GM21367 (cell line): ENCODE data around the gene CYP19A1.

Source experiments
- ATAC-seq: cut with Tn5 transposase; IDR thresholded peaks from one replicate; pipeline ENCODE4 v1.9.1; 2021; ENCODE audit not compliant: unreplicated experiment

CYP19A1 gene

DNA sequence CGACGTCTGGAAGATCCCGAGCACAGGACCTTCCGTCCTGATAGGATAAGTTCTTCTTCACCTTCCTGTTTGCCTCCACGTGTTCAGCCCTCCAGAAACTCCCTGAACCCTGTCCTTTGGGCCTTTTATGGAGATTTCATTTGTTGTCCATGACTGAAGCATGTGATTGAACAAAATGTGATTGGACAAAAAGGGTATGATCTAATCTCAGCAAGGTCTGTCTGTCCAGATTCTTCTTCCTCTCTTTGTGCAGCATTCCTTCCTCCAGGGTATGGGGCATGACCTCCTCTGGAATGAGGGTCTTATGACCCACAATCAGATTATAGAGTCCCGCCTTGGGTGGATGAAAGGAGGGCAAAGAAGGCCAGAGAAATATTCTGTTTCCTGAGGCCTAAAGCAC is at the start of gene CYP19A1:
CYP19A1 (minus strand) TSS at position 101 of the 400 bp plus-strand sequence. CDS start 95,684 bp downstream, outside the sequence.
- ATAC-seq, result no peak

DNA sequence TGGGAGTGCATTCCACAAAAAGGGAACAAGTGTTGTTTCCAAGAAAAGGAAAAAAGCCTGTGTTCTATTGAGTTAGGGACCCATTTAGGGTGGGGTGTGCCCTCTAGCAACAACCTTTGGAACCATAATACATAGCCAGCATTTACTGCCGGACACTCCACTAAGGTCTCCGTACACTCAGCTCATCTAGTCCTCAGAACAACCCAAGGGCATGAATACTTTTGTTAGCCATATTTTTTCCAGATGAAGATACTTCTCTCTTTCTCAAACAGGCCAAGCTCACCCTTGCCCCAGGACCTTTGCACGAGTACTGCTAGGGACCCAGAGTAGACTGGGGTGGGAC is 49.3 kb upstream of the CYP19A1 start:
- no peak for ATAC-seq

DNA sequence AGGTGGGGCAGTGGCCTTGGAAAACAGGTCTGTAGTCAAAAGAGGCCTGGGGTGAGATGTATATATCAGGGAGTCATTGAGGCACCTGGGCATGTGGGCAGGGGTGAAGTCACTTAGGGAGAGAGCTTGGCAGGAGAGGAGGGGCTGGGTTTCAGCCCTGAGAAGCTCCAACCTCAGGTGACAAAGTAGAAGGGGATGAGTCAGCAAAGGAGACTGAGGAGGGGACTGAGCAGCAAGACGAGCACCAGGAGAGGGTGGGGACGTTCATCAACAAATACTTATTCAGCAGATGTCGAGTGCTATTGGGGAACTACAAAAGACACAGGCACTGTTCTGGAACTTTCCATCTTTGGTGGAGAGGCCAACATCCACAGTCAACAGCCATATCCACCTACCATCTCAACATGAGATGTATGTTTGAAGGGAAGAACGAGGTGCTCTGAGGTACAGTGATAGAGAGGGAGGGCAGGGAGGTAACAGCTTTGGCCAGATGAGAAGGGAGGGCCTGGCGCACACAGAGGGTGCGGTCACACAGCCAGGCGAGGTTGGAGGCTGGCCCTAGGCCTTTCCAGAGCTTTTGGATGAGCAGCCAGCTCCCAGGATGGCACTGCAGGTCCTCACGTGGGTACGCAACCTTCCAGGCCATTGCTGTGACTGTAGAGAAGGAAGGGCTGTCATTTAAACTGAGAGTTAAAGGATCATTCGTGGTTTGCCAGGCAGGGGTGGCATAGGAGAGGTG is 48.7 kb upstream of the CYP19A1 start:
- ATAC-seq, result no peak

DNA sequence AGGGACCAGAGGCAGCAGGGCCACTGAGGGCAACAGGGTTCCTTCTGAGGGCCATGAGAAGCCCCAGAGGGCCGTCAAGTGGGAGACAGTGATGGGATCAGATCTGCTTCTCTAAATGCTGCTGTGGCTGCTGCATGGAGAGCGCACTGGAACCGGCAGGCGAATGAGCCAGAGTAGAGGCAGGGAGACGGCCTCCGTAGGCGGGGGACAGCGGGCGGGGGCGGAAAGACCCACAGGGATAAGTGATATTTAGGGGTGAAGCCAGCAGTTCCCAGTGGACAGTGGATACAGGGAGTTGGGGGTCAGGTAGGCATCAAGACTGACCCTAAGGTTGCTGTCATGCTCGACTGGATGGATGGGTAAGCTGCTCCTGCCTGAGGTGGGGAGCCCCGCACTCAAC is 48.1 kb upstream of the CYP19A1 start:
- no peak for ATAC-seq

DNA sequence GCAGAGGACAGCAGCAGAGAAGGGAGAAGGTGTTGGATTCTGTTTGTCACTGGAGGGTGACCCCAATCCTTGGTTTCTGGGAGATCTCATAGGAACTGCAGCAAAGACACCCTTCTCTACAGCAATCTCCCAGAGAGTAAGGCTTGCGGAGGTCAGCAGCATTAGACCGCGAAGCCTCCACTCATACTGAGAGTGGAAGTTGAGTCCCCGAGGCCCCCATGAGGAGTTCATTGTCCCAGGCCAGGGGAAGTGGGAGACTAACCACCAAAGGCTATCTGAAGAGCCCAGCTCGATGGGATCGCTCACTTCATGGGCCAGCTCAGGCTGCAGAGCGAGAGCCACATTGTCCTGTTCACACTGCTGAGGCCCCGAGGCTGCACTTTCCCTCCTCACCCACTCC is 47.6 kb upstream of the CYP19A1 start:
- no peak for ATAC-seq

DNA sequence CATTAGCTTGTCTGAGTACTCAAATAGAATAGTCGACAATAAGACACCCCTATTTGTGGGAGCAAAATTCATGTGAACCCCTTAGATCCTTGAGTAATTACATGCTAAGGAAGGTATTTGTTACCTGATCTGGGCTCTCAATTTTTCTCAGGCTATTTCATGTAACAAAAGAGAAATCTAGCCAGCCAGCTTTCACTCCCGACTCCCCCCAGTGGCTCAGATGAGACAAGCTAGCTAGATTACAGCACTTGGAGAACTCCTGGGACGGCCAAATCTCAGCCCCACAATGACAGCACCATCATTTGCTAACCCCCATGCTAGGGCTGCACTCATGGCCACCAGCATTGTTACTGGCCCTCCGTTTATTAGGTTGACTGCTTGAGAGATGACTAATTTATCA is 44.4 kb upstream of the CYP19A1 start:
- no peak for ATAC-seq

DNA sequence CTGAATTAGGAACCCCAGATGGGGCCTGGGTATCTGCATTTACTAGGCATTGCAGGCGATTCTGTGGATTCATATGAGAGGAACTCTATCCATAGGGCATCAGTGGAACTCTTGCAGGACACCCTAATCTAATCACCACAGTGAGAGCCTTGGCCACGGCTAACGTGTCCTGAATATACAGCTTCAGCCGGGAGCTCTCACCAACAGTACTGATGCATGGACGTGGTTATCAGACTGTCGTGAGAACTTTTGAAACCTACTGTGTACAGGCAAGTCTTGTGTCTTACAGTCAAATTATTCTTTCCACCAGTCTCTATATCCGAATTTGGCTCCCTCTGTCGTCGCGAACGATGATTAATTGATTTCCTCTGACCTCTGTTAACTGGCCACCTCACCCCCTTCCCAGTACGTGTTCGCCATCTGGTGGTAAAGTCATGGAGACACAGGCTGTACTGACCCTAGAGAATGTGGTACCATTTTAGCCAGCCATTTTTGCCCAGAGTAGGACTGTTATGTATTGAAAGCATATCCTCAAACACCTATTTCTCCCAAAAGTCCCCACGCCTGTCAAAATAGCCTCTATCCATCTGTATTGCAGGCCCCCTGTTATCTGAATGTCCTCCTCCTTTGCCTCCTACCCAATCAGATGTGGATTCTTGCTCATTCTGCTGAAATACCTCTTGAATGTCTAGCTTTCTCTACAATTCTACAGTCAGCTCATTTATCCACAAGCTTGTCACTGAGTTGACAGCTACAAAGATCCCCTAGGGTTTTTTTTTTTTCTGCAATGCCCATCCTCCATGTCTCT is 42.8 kb upstream of the CYP19A1 start:
- peak; percentile 78 for ATAC-seq

DNA sequence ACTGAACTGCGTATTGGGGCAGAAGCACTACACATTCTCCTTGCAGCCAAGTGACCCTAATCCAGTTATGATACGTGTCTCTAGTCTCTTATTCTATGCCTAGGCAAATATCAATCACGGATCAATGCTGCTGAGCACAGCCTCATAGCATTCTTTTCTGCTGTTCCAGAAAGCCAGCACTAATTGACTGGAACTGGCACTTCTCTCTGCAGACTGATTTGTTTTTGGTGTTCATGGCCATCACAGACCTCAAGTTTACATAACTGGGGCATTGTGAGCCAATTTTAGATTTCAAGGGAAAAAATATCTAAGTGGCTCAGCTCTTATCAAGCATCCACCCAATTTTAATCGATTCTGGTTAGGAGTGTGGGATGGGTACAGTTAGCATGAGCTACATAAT is 41.0 kb upstream of the CYP19A1 start:
- ATAC-seq, result no peak

DNA sequence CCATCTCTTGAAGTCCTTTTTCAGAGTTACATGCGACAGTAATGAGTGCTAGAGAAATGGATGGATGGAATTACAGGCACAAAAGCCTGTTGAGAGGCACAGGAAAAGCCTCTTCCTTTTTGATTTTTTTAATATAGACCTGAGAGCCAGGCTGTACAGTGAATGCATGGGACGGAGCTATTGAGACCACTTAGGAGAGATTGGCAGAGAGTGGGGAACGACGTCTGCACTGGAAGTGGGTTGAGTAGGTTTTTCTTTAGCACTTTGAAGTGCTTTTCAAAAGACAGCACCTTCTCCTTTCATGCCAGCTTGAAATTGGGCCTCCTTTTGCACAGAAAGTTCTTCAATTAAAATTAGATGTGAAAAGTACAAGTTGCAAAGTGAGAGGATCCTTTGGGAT is 40.0 kb upstream of the CYP19A1 start:
- no peak for ATAC-seq

DNA sequence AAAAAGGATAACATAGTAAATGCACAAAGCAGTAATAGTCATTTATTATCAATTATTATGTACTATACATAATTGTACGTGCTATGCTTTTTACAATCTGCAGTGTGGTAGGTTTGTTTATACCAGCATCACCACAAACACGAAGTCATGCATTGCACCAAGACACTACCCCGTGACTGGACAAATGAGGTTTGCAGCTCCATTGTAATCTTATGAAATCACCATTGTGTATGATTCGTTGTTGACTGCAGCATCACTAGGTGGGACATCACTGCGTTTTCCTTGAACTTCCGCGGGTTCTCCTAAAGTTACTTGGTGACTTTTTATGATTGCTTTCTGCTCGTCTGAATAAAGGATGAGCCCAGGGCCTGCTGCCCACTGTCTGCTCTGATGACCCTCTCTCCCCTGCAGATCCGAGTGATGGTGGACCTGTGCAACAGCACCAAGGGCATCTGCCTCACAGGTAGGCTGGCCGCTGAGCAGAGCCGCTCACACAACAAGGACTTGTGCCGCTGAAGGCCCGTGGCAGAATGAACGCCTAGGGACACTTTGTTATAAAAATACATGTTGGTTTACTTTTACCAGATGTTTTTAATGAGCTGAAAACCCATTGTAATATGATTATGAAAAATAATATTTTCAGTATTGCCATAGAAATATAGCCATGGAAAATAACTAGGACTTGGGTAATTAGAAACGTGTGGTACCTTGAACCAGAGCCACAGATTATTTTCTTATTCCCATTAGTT is 38.8 kb upstream of the CYP19A1 start:
- no peak for ATAC-seq

DNA sequence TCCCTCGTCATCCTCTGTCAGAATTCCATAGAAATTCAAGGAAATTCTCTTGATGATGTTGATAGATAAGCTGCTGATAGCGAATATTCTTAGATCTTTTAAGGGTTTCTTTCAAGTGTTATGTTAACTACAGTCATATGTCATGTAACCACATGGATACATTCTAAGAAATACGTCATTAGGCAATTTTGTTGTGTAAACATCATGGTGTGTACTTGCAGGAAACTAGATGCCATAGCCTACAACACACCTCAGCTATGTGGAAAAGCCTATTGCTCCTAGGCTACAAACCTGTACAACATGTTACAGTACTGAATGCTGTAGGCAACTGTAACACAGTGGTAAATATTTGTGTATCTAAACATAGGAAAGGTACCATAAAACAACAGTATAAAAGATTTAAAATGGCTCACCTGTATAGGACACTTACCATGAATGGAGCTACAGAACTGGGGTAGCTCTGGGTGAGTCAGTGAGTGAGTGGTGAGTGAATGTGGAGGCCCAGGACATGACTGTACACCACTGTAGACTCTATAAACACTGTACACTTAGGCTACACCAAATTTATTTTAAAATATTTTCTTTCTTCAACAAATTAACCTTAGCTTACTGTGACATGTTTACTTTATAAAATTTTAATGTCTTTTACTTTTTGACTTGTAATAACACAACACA is 37.7 kb upstream of the CYP19A1 start:
- no peak for ATAC-seq

DNA sequence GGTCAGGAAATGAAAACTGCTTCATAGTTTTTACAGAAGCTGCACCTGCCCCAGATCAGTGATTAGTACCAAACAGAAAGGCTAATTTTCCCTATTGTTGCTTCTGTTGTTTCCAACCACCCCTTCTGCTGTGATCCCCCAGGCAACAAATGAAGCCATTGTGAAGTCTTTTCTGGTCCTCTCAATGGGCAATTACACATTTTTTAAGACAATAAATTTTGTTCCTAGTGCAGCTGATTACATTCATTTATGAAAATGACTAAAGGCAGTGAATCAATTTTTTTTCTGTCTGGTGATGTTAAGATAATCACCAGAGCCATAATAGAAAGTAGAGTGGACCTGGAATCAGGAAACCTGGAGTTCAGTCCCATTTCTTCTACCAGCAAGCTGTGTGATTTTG is 35.7 kb upstream of the CYP19A1 start:
- no peak for ATAC-seq

DNA sequence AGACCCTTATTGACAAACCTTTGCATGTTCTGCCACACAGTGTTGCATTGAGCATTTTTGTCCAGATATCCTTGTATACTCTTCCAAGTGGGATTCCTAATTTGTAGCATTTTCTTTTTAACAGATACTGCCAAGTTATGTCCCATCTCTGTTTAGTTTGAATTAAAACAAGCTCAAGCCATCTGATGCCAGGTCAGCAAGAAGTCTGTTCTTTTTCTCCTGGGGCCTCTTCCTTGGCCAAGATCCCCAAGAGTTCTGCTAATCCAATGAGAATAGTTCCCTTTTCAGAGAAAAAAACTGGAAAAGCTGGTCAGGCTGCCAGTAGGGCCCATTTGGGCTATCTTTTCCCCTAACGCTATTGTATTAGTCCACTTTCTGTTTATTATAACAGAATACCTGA is 32.9 kb upstream of the CYP19A1 start:
- ATAC-seq, result no peak

DNA sequence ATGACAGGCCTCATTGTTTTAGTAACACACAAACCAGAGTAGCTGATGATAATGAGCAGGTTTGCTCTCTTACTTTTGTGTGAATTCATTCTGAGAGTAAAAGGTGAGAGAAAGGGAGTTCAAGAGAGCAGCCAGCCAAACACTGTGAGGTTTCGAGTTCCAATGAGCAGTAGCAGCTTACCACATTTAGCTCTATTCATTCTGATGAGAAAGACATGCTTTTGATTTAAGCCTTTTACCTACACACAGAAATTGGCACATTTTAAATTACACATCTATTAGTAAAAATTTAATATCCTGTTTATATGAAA is 31.0 kb upstream of the CYP19A1 start:
- no peak for ATAC-seq

DNA sequence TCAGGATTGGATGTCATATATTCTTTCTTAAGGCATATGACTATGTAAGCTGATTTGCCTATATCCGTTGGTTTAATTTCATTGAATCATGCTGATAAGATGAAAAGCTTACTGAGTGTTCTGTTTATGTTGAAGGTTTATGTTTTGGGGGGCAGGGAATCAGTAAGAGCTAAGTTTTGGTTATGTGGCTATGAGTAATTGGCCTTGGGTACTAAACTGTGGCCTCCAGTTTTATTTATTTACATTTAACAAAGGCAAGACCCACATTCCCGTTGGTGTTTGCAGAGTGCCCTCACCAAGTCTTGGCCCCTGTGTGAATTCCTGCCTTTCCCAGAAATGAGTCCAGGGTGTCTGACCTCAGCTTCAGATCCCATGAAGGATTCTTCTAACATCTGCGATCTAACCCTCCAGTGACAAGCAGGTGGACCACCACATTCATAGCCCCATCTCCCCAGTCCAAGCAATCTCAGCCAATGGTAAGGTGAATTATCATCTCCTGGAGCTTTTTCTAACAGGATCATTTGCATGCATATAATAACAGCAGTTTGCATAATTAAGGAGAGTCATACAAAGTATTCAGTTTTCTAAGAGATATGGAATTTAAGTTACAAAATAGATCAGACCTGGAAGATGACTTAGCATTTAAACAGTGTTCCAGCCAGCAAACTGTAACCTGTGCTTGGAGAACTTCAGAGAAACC is 30.5 kb upstream of the CYP19A1 start:
- no peak for ATAC-seq

DNA sequence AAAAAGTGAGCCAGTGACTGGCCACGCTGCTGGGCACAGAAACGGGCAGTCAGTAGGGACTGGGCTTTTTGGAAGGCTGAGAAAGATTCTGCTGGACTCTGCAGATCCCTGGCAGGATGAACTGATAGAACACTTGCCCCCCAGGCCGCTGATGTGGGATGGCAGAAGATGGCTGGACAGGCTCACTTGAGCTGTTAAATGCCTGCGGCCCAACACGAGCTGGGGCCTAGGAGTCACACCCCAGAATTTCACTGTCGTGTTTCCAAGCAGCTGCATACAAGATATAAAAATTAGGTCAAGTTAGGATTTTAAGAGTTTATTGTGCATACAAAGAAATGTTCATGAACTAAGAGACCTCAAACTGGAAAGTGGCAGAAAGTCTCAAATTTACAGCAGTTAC is 29.9 kb upstream of the CYP19A1 start:
- no peak for ATAC-seq

DNA sequence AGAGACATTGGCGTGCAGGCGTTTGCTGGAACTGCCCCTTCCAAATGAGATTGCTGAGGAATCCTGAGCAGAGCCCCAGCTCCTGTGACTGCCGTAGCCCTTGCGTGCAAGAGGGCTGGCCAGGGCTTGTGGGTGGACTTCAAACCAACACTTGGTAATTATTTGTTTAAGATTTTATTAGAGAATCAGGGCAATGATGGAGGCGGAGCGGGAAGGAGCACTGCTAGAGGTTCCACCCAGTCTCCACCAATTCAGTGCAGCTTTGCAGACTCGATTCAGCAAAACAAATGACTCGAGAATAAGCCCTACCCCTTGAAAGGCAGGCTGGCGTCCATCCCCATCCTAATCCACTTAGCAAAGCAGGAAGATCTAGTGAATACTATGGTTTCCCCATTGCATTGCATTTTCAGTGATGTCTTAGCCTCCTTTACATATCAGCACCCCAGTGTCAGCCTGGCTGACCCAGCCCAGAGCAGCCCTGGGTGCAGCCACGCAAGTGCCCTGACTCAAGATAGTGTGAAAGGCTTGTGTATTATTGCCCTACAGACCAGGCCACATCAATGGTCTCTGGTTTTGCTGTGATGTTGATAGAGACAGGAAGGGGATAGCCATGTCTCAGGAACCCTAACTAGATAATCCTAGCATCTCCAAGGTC is 29.1 kb upstream of the CYP19A1 start:
- no peak for ATAC-seq

DNA sequence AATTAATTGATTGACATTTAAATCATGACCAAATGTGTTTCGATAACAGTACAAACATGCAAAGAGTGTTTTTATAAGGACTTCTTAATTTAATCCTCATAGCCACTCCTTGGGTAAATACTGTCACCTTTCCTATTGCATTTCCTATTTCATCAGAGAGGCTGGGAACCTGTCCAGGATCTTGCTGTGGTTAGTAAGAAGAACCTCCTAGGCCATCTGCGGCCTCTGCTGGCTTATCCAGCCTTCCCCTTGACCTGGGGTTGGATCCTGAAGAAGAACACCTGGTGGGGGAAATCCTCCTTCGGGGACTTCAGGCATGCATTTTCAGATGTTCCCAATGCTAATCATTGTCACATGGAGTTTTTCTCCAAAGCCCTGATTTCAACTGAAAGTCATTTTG is 28.5 kb upstream of the CYP19A1 start:
- no peak for ATAC-seq

DNA sequence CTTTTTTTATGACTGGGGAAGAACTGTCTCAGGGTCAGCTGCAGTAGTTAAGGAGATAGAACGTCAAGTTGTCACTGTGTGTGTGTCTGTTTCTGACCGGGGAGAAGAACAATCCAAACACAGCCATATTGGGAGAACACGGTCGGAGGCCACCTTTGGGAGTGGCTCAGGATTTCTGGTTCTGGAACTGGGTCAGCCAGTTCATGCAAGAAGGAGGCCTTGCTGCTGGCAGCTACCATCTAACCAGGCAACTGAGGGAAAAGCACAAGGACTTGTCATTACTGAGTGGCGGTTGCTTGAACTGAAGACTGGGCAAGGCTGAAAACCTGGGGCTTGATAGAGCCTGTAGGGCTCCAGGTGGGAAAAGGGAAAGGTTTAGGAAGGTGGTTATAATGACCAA is 27.7 kb upstream of the CYP19A1 start:
- no peak for ATAC-seq

DNA sequence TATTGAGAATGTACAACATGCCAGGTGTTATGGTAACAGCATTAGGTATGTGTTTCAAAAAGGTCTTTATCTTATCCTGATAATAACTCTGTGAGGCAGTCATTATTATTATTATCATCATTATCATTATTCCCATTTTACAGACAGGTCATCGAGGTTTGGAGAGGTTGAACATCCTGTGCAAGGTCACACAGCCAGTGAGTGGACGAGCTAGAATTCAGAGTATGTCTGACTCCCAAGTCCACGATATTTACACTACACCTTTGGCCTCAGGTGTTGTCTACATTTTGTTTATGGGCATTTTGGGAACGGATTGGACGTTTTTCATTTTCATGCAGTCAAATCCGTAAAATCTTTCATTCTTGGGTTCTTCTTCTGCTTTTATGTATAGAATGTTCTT is 27.0 kb upstream of the CYP19A1 start:
- ATAC-seq, result no peak
